Stimulated activated CD8-positive, alpha-beta memory T cell treated with anti-CD3 and anti-CD28 coated beads, Interleukin-12 subunit alpha, Interleukin-12 subunit beta, amount 100 ng/mL, for 24 hours (primary cell): ENCODE results near the gene WNT2B.
"Not testable (repeated sequence)": the region's sequence is repeated elsewhere in the genome, so short reads cannot be mapped to it uniquely, and the experiment has no call there.

Experiments
- DNase-seq: peaks from one replicate; pipeline ENCODE4 v3.0.0-alpha.2; 2020; ENCODE audit errors: extremely low read depth

The WNT2B gene

GRCh38 chr1:112508278-112509004 is at the start of gene WNT2B:
WNT2B (plus strand) TSS chr1:112508965; CDS start chr1:112509263, 298 bp downstream.
- DNase-seq = no peak

- DNase-seq = no peak
Observed at GRCh38 chr1:112460615-112461014, 48.1 kb upstream of the WNT2B start.

GRCh38 chr1:112461200-112461871 is 47.4 kb upstream of the WNT2B start:
- no peak for DNase-seq

GRCh38 chr1:112462953-112463279 is 45.8 kb upstream of the WNT2B start:
- no peak for DNase-seq

- no peak for DNase-seq
Observed at GRCh38 chr1:112464501-112464900, 44.3 kb upstream of the WNT2B start.

- no peak for DNase-seq
Observed at GRCh38 chr1:112465122-112465521, 43.6 kb upstream of the WNT2B start.

GRCh38 chr1:112466078-112466660 is 42.6 kb upstream of the WNT2B start:
- DNase-seq = peak; percentile 61

- DNase-seq = not testable (repeated sequence)
Observed at GRCh38 chr1:112470324-112470723, 38.4 kb upstream of the WNT2B start.

GRCh38 chr1:112470966-112471365 is 37.8 kb upstream of the WNT2B start:
- no peak for DNase-seq

GRCh38 chr1:112472142-112472541 is 36.6 kb upstream of the WNT2B start:
- DNase-seq = no peak

- DNase-seq = no peak
Observed at GRCh38 chr1:112477550-112477949, 31.2 kb upstream of the WNT2B start.

GRCh38 chr1:112478314-112478713 is 30.5 kb upstream of the WNT2B start:
- DNase-seq = no peak

GRCh38 chr1:112486063-112486462 is 22.7 kb upstream of the WNT2B start:
- DNase-seq = not testable (repeated sequence)

GRCh38 chr1:112487686-112488085 is 21.1 kb upstream of the WNT2B start:
- DNase-seq = not testable (repeated sequence)

GRCh38 chr1:112488141-112488540 is 20.6 kb upstream of the WNT2B start:
- no peak for DNase-seq

GRCh38 chr1:112492076-112492475 is 16.7 kb upstream of the WNT2B start:
- no peak for DNase-seq

- DNase-seq = no peak
Observed at GRCh38 chr1:112493351-112493750, 15.4 kb upstream of the WNT2B start.

GRCh38 chr1:112496290-112496689 is 12.5 kb upstream of the WNT2B start:
- DNase-seq = no peak

- no peak for DNase-seq
Observed at GRCh38 chr1:112501810-112502641, 6.7 kb upstream of the WNT2B start.

- no peak for DNase-seq
Observed at GRCh38 chr1:112502826-112503225, 5.9 kb upstream of the WNT2B start.

- no peak for DNase-seq
Observed at GRCh38 chr1:112504001-112504660, 4.6 kb upstream of the WNT2B start.
